ENCODE data around the gene SYT8.

Gene SYT8

DNA sequence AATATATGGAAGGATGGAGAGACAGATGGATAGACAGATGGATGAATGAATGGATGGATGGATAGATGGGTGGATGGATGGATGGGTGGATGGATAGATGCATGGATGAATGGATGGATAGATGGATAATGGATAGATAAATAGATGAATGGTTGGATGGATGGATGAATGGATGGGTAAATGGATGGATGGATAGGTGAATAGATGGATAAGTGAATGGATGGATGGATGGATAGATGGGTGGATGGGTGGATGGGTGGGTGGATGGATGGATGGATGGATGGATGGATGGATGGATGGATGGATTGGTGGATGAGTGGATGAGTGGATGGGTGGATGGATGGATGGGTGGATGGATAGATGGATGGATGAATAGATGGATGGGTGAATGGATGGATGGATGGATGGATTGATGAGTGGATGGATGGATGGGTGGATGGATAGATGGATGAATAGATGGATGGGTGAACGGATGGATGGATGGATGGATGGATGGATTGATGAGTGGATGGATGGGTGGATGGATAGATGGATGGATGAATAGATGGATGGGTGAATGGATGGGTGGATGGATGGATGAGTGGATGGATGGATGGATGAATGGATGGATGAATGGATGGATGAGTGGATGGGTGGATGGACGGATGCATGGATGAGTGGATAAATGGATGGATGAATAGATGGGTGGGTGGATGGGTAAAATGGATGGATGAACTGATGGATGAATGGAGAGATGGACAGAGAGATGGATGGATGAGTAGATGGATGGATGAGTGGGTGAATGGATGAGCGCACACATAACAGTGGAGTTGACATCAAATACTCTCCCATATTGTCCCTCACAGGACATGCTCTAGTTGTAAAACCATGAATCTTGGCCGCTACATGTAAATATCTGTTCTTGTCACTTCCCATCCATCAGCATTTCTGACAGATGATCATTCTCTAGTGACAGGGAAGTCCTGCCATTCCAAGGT, 26.9 kb downstream of the SYT8 start:
- ChIA-PET POLR2A (no interaction called here), CTCF (no interaction called here)
- TF ChIP-seq ARNT (IDR thresholded peaks at IDR 0.05) (no peak), BHLHE40 (IDR thresholded peaks at IDR 0.05; ENCODE audit: borderline replicate concordance) (no peak), ZNF384 (IDR thresholded peaks at IDR 0.05) (no peak), L3MBTL2 (conservative IDR thresholded peaks at IDR 0.05) (no peak), ELF4 (IDR thresholded peaks at IDR 0.05) (no peak), FOXM1 (IDR thresholded peaks at IDR 0.05; ENCODE audit: borderline replicate concordance) (no peak), HDGF (IDR thresholded peaks at IDR 0.05; ENCODE audit: borderline replicate concordance) (no peak), FOXK2 (IDR thresholded peaks at IDR 0.05) (no peak), LEF1 (IDR thresholded peaks at IDR 0.05; ENCODE audit: borderline replicate concordance) (no peak), SUZ12 (IDR thresholded peaks at IDR 0.05) (no peak), FOXA1 (IDR thresholded peaks at IDR 0.05) (no peak), CTBP1 (IDR thresholded peaks at IDR 0.05; ENCODE audit: borderline replicate concordance) (no peak), SP1 (IDR thresholded peaks at IDR 0.05) (no peak), NFRKB (IDR thresholded peaks at IDR 0.05) (no peak)
- TF ChIP-seq, protein P1, sequence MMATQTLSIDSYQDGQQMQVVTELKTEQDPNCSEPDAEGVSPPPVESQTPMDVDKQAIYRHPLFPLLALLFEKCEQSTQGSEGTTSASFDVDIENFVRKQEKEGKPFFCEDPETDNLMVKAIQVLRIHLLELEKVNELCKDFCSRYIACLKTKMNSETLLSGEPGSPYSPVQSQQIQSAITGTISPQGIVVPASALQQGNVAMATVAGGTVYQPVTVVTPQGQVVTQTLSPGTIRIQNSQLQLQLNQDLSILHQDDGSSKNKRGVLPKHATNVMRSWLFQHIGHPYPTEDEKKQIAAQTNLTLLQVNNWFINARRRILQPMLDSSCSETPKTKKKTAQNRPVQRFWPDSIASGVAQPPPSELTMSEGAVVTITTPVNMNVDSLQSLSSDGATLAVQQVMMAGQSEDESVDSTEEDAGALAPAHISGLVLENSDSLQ (IDR thresholded peaks at IDR 0.05): no peak
- no peak for DNase-seq (ENCODE audit: extremely low spot score)

DNA sequence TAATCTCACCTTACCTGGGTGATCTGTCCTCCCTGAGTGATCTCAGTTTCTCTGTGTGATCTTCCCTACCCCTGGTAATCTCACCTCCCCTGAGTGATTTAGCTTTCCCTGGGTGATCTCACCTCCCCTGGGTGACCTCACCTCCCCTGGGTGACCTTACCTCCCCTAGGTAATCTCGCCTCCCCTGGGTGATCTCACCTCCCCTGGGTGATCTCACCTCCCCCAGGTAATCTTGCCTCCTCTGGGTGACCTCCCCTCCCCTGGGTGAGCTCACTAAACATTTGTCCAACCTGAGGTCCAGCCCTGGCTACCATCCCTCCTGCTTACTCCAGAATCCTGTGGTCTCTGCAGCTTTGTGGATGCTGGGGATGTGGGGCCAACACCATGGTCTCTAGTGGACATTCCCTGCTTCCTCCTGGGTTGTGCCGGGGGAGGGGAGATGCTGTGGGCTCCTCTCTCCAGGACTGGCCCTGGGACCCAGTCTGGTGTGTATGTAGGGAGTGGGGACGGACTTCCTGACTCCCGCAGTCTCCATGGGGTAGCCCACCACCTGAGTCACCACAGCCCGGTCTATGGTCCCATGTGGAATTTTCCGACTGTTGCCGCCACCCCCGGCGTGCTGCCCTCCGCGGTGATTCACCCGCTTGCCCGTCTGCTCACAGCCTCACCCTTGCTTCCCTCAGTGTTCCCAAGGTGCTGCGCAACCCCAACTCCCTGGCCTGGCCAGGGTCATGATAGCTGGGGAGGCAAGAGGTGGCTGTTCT, 28.0 kb downstream of the SYT8 start:
- TF ChIP-seq HDGF (IDR thresholded peaks at IDR 0.05; ENCODE audit: borderline replicate concordance) (no peak), NFRKB (IDR thresholded peaks at IDR 0.05) (no peak), BHLHE40 (IDR thresholded peaks at IDR 0.05; ENCODE audit: borderline replicate concordance) (no peak), ARNT (IDR thresholded peaks at IDR 0.05) (no peak), FOXA1 (IDR thresholded peaks at IDR 0.05) (no peak), SUZ12 (IDR thresholded peaks at IDR 0.05) (no peak), FOXK2 (IDR thresholded peaks at IDR 0.05) (no peak)
- ChIA-PET CTCF (interaction anchor here (1.3 kb wide), 1 partner anchor 14 kb away, joined by 7 read pairs; no protein-coding TSS in a partner anchor), POLR2A (no interaction called here)
- no peak for DNase-seq (ENCODE audit: extremely low spot score)

DNA sequence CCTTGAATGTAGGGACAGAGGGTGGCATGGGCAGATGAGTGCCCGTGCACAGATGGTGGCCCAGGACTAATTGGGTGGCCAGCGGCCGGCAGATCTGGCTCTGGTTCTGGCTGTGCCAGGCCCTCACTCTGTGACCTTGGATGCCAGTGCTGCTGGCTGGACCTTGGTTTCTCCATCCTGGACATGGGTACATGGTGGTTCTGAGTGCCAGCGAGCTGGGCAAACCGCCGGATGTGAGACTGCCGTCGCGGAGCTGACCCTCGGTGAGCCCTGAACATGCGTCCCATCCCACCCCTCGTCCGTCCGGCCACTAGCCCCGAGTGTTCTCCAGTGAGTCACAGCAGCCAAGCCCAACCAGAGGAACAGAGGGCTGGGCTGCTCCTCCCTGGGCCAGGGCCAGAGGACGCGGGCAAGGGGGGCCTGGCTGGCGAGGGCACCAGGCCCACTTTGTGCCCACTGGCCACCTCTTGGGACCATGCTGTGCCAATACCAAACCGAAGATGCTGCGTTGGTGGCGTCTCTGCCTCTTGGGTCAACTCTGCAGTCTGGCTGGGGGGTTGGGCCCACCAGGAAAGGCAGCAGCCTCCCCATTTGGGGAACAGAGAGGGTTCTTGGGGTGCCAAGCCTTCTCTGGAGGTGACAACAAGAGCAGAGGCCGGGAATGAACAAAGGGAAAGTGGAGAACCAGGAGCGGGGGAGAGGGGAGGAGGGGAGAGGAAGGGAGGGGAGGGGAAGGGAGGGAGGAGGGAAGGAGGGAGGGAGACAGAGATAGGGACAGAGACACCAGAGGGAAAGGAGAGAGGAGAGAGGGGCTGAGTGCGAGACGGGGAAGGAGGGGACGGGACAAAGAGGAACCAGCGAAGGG, 28.8 kb downstream of the SYT8 start:
- no peak for TF ChIP-seq LEF1 (IDR thresholded peaks at IDR 0.05; ENCODE audit: borderline replicate concordance)
- TF ChIP-seq L3MBTL2 (conservative IDR thresholded peaks at IDR 0.05): peak; percentile 69
- CTCF ChIA-PET: interaction anchor here (1.3 kb wide), 1 partner anchor 13 kb away, joined by 7 read pairs; no protein-coding TSS in a partner anchor
- POLR2A ChIA-PET: no interaction called here
- peak; percentile 78 for DNase-seq (ENCODE audit: extremely low spot score)

DNA sequence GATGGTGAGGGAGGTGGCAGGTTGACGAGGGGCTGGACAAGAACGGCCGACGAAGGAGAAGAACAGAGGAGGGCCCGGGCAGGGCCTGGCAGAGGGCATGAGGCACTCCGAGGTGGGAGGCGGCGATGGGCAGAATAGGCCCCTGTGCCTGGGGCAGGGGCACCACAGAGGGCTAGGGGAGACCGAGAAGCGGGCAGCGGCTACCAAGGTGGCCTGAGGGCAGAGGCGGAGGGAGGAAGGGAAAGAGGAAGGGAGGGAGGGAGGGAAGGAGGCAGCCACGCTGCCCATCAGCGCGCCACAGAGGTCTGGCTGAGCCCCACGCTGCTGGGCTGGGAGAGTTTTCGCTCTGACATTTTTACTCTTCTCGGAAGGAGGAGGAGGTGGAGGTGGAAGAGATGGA, 29.4 kb downstream of the SYT8 start:
- TF ChIP-seq HDGF (IDR thresholded peaks at IDR 0.05; ENCODE audit: borderline replicate concordance) (no peak), ELF4 (IDR thresholded peaks at IDR 0.05) (no peak), ARNT (IDR thresholded peaks at IDR 0.05) (no peak), LEF1 (IDR thresholded peaks at IDR 0.05; ENCODE audit: borderline replicate concordance) (no peak), CTBP1 (IDR thresholded peaks at IDR 0.05; ENCODE audit: borderline replicate concordance) (no peak), BHLHE40 (IDR thresholded peaks at IDR 0.05; ENCODE audit: borderline replicate concordance) (no peak), SUZ12 (IDR thresholded peaks at IDR 0.05) (no peak), FOXK2 (IDR thresholded peaks at IDR 0.05) (no peak), L3MBTL2 (conservative IDR thresholded peaks at IDR 0.05) (no peak), FOXM1 (IDR thresholded peaks at IDR 0.05; ENCODE audit: borderline replicate concordance) (no peak), FOXA1 (IDR thresholded peaks at IDR 0.05) (no peak), TARDBP (IDR thresholded peaks at IDR 0.05) (no peak), ZNF384 (IDR thresholded peaks at IDR 0.05) (no peak), NFRKB (IDR thresholded peaks at IDR 0.05) (no peak), SP1 (IDR thresholded peaks at IDR 0.05) (no peak)
- TF ChIP-seq, protein P1 (IDR thresholded peaks at IDR 0.05): no peak
- no peak for DNase-seq (ENCODE audit: extremely low spot score)
- POLR2A ChIA-PET: no interaction called here
- CTCF ChIA-PET: no interaction called here

DNA sequence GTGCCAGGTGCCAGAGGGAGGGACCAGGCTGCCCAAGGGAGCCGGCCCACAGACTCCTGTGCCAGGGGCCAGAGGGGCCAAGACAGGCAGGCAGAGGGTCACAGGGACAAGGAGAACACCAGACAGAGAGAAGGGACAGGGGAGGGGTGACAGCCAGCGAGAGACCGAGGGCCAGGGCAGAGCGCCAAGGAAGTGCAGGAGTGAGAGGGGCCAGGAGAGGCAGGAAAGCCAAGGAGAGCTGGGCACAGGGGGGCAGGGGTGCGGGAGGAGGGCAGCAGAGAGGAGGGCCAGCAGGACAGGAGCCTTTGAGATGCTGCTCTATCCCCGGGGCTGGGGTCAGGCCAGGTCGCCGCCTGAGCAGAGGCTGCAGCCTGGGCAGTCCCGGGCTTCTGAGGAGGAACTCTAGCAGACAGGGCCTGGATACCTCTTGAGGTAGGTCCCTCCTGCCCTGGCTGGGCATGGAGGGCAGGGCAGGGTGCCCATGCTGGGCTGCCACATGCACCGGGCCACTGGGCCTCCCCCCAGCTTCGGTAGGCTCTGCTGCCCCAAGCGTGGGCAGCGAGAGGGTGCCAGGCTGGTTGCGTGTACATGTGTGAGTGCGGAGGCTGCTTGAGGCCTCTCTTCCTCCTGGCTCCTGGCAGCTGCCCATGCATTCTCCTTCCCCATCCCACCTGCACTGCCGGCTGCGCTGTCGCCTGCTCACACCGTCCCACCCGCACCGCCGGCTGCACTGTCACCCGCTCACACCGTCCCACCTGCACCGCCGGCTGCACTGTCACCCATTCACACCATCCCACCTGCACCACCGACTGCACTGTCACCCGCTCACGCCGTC, 30.3 kb downstream of the SYT8 start:
- no peak for DNase-seq (ENCODE audit: extremely low spot score)
- ChIA-PET CTCF (no interaction called here), POLR2A (no interaction called here)
- TF ChIP-seq L3MBTL2 (conservative IDR thresholded peaks at IDR 0.05) (no peak), ZNF384 (IDR thresholded peaks at IDR 0.05) (no peak), FOXA1 (IDR thresholded peaks at IDR 0.05) (no peak), LEF1 (IDR thresholded peaks at IDR 0.05; ENCODE audit: borderline replicate concordance) (no peak), ARNT (IDR thresholded peaks at IDR 0.05) (no peak), HDGF (IDR thresholded peaks at IDR 0.05; ENCODE audit: borderline replicate concordance) (no peak), NFRKB (IDR thresholded peaks at IDR 0.05) (no peak), BHLHE40 (IDR thresholded peaks at IDR 0.05; ENCODE audit: borderline replicate concordance) (no peak), FOXK2 (IDR thresholded peaks at IDR 0.05) (no peak), SUZ12 (IDR thresholded peaks at IDR 0.05) (no peak), CTBP1 (IDR thresholded peaks at IDR 0.05; ENCODE audit: borderline replicate concordance) (no peak), FOXM1 (IDR thresholded peaks at IDR 0.05; ENCODE audit: borderline replicate concordance) (no peak), TARDBP (IDR thresholded peaks at IDR 0.05) (no peak), ELF4 (IDR thresholded peaks at IDR 0.05) (no peak), SP1 (IDR thresholded peaks at IDR 0.05) (no peak)
- TF ChIP-seq, protein P1 (IDR thresholded peaks at IDR 0.05): no peak
